Ectodermal cell (in vitro differentiated cells): ENCODE data around the gene TIMM22. TPM values are rescaled to one million over a fixed set of nuclear protein-coding genes. Genes with fewer than 3 reads are reported as not detected.
"Not testable (repeated sequence)": the region's sequence is repeated elsewhere in the genome, so short reads cannot be mapped to it uniquely, and the experiment has no call there.

ENCODE experiments used
- H3K27ac ChIP-seq: 2 replicates; pipeline ENCODE4 v1.7.0; 2013; ENCODE audit warnings: mild to moderate bottlenecking, low read depth, low read length; ENCODE audit not compliant: insufficient read depth, poor library complexity, severe bottlenecking
- H3K27me3 ChIP-seq: 2 replicates; pipeline ENCODE4 v1.7.0; 2013; ENCODE audit warnings: mild to moderate bottlenecking, low read length; ENCODE audit not compliant: insufficient read depth, control insufficient read depth, poor library complexity, severe bottlenecking
- H3K36me3 ChIP-seq: one replicate; pipeline ENCODE4 v1.7.0; 2013; ENCODE audit warnings: low read length; ENCODE audit not compliant: control insufficient read depth, insufficient read depth
- H3K4me1 ChIP-seq: one replicate; pipeline ENCODE4 v1.7.0; 2013; ENCODE audit warnings: low read length; ENCODE audit not compliant: control insufficient read depth, insufficient read depth
- H3K4me3 ChIP-seq: 2 replicates; pipeline ENCODE4 v1.7.0; 2013; ENCODE audit warnings: low read depth, low read length, control low read depth; ENCODE audit not compliant: insufficient read depth
- H3K9me3 ChIP-seq: 2 replicates; pipeline ENCODE4 v1.7.0; 2013; ENCODE audit warnings: mild to moderate bottlenecking, low read length, moderate library complexity; ENCODE audit not compliant: control insufficient read depth
- WGBS, 2 experiments: methylation state at CpG; one replicate each; pipeline ENCODE4 v1.1.7; 2013; ENCODE audit warnings: missing lambda C conversion rate in 2 of 2; 5-methylcytosine and 5-hydroxymethylcytosine counted together
- polyA plus RNA-seq, 4 experiments: library from polyadenylated mRNA; stranded (reverse); fragments of 50-300 nt; gene quantifications; one replicate each; pipeline ENCODE4 v1.2.3, GENCODE V29; 2013

Gene TIMM22
- 13.9 TPM for polyA plus RNA-seq (2013, experiment 1 of 4)
- 15.7 TPM for polyA plus RNA-seq (2013, experiment 2 of 4)
- polyA plus RNA-seq (2013, experiment 3 of 4), result 11.9 TPM
- polyA plus RNA-seq (2013, experiment 4 of 4), result 13.6 TPM

DNA sequence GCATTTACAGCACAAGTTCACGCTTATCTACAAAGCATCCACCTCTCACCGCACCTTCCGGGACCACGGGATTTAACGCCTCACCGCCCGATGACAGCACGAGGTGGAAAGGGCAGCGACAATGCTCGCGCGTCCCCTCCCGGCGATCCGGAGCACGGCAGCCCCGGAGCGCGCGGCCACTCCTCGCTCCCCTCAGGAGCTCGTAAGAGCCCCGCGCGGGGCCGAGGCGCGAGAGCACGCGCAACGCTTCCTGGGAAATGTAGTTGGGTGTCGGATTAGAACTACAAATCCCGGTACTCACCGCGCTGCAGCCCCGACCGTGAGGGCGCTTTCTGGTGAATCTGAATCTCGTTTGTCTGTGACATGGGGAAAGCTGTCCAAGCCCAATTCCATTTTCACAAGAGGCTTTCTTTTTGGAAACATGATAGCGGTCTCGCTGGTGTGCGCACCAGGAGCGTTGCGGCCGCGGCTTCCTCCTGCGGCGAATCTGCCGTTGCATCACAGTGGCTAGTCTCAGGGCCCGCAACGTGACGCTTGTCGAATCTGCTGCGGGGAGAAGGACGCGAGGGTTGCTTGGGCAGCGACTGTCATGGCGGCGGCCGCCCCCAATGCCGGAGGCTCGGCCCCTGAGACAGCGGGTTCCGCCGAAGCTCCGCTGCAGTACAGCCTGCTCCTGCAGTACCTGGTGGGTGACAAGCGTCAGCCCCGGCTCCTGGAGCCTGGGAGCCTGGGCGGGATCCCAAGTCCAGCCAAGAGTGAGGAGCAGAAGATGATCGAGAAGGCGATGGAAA is at the start of gene TIMM22:
Gene TIMM22, plus strand, starts transcription at position 576 of the 791 bp plus-strand sequence. Its CDS starts 14 bp downstream, at position 590.
- Histone ChIP-seq H3K27me3 (peaks cover 8% of the 10 kb centered on the region), H3K9me3 (no peaks in the 10 kb centered on the region), H3K36me3 (peaks cover 11% of the 10 kb centered on the region), H3K4me3 (peak within 1 kb of the TSS; percentile 93), H3K4me1 (peaks cover 6% of the 10 kb centered on the region), H3K27ac (no peak within 1 kb of the TSS)
- 0% methylated on average over 71 of the region's 71 CpGs for WGBS, 2 experiments

DNA sequence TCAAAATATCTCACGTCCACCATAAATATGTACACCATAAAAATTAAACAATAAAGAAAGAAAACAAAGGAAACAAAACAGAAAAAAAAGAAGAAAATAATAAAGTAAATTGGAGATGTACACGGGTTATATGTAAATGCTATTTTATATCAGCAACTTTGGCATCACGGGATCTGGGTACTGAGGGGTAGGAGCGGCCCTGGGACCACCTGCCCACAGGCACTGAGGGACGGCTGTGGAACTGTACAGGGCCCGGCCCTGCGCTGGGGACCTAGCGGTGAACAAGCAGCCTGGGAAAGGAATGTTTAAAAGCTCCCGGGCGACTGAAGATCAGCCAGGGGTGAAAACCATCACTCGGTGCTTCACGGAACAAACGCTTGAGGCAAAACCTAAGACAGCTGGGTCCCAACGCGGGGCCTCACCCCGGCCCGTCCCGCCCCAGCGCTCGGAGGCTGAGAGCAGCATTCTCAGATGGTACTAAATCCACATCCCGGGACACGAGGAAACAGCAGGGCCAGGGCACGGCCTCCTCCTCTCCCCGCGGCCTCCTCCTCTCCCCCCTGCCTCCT is 48.6 kb upstream of the TIMM22 start:
- no peak overlapping the region for H3K4me3 ChIP-seq
- H3K9me3 ChIP-seq, result no peaks in the 10 kb centered on the region
- H3K36me3 ChIP-seq, result peaks cover 3% of the 10 kb centered on the region
- H3K27me3 ChIP-seq, result no peaks in the 10 kb centered on the region
- no peak overlapping the region for H3K27ac ChIP-seq
- H3K4me1 ChIP-seq, result peaks cover 10% of the 10 kb centered on the region
- WGBS, 2 experiments, result 71 to 76% methylated on average over 22 to 24 of the region's 25 CpGs

DNA sequence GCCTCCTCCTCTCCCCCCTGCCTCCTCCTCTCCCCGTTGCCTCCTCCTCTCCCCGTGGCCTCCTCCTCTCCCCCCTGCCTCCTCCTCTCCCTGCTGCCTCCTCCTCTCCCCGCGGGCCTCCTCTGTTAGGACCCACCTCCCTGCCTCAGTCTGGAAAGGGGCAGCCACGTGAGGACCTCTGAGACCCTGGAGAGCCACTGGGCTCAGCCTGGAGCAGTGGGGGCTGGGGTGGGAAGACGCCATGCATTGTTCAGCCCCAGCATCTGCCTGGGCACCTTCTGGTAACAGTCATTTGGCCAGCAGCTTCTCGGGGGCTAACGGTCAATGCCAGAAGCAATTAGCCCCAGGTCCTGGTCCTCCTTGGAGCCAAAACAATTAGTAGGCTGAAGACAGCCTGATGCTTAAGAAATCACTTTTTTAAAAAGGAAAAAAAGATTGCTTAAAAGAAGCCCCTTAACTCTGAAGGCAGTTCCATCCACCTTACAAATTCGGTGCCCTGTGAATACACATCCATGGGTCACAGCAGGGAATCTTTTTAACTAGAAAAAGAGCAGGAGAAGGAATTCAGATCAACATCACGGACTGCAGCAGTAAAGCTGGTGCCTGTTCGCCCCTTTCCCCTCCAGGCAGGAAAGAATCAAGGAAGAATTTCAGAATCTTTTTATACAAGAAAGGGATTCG is 47.2 kb upstream of the TIMM22 start:
- WGBS, 2 experiments, result 2 to 6% methylated on average over 9 to 10 of the region's 12 CpGs
- Histone ChIP-seq H3K27ac (peak overlapping the region; percentile 58), H3K4me3 (no peak overlapping the region)

GRCh38 chr17:951325-952132 is 45.4 kb upstream of the TIMM22 start:
- Histone ChIP-seq H3K9me3 (no peaks in the 10 kb centered on the region), H3K27me3 (no peaks in the 10 kb centered on the region), H3K36me3 (peaks cover 3% of the 10 kb centered on the region), H3K27ac (peak overlapping the region; percentile 98), H3K4me3 (peak overlapping the region; percentile 19), H3K4me1 (peaks cover 16% of the 10 kb centered on the region)
- WGBS, 2 experiments, result 2 to 3% methylated on average over 27 of the region's 27 CpGs

More for the DNA sequence above, 47.2 kb upstream of the TIMM22 start:
- Histone ChIP-seq H3K36me3 (peaks cover 3% of the 10 kb centered on the region), H3K4me1 (peaks cover 15% of the 10 kb centered on the region), H3K9me3 (no peaks in the 10 kb centered on the region), H3K27me3 (no peaks in the 10 kb centered on the region)

DNA sequence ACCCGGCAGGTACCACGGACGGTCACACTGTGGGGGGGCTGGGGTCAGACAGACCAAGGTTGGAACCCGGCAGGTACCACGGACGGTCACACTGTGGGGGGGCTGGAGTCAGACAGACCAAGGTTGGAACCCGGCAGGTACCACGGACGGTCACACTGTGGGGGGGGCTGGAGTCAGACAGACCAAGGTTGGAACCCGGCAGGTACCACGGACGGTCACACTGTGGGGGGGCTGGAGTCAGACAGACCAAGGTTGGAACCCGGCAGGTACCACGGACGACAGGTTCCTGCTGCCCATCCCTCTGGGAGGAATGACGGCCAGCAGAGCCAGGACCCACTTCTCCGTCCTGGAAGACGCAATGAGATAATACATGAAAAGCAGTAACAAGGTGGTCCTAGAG is 44.3 kb upstream of the TIMM22 start:
- 93 to 94% methylated on average over 15 of the region's 18 CpGs for WGBS, 2 experiments
- not testable (repeated sequence) for H3K9me3 ChIP-seq, H3K36me3 ChIP-seq, H3K27ac ChIP-seq, H3K27me3 ChIP-seq, H3K4me3 ChIP-seq
- H3K4me1 ChIP-seq, result peaks cover 16% of the 10 kb centered on the region

GRCh38 chr17:953767-954166 is 43.2 kb upstream of the TIMM22 start:
- Histone ChIP-seq H3K4me1 (peaks cover 16% of the 10 kb centered on the region), H3K27me3 (no peaks in the 10 kb centered on the region), H3K27ac (no peak overlapping the region), H3K4me3 (no peak overlapping the region), H3K36me3 (no peaks in the 10 kb centered on the region), H3K9me3 (no peaks in the 10 kb centered on the region)
- WGBS, 2 experiments, result 93 to 95% methylated on average over 16 of the region's 16 CpGs

DNA sequence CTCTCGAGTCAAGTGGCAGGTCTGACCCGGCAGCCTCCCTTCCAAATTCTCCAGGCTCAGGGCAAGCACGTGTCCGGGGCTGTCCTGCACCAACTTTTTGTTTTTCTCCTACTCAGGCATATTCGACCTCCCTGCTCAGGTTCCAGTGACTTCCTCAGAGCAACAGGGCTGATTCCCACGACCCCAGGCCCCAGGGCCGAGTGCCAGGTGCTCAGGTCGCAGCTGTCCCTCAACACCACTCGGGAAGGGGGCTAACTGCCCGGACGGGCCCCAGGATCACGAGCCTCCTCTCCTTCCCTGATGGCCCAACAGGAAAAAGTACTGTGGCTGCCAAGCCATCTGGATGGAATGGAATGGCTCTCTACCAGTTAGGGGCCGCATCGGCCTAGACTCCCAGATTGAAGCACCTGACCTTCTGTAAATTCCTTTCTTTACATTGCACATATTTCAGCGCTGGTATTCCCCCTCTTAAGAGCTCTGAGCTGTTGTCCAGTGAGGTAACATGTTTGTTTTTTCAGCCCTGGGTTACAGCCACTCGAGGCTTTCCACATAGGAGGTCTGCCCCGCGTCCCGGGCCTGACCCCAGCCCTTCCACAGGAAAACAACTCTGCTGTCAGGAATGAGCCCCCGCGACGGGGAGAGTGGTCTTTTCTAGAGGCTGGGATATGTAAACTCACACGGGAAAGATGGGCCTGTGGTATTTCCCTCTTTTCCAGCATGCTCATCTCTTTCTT is 42.3 kb upstream of the TIMM22 start:
- H3K4me1 ChIP-seq, result peaks cover 16% of the 10 kb centered on the region
- whole genome bisulfite sequencing, 2 experiments, result 78 to 84% methylated on average over 23 of the region's 23 CpGs
- peak overlapping the region; percentile 72 for H3K27ac ChIP-seq

GRCh38 chr17:956905-957304 is 40.0 kb upstream of the TIMM22 start:
- no peaks in the 10 kb centered on the region for H3K36me3 ChIP-seq
- whole genome bisulfite sequencing, 2 experiments, result 89 to 93% methylated on average over 8 of the region's 8 CpGs
- no peak overlapping the region for H3K4me3 ChIP-seq
- H3K9me3 ChIP-seq, result no peaks in the 10 kb centered on the region
- no peak overlapping the region for H3K27ac ChIP-seq
- H3K4me1 ChIP-seq, result peaks cover 5% of the 10 kb centered on the region
- no peaks in the 10 kb centered on the region for H3K27me3 ChIP-seq

More for the DNA sequence above, 42.3 kb upstream of the TIMM22 start:
- no peaks in the 10 kb centered on the region for H3K27me3 ChIP-seq
- H3K36me3 ChIP-seq, result no peaks in the 10 kb centered on the region
- H3K4me3 ChIP-seq, result no peak overlapping the region
- no peaks in the 10 kb centered on the region for H3K9me3 ChIP-seq

GRCh38 chr17:957856-958421 is 39.0 kb upstream of the TIMM22 start:
- Histone ChIP-seq H3K9me3 (no peaks in the 10 kb centered on the region), H3K4me3 (no peak overlapping the region), H3K27ac (no peak overlapping the region), H3K4me1 (peaks cover 9% of the 10 kb centered on the region), H3K27me3 (no peaks in the 10 kb centered on the region), H3K36me3 (no peaks in the 10 kb centered on the region)
- WGBS, 2 experiments, result 93 to 94% methylated on average over 20 of the region's 20 CpGs
